Activated B cell treated with CpG ODN at 0.5 μM for 24 hours (primary cell): ENCODE data around the gene GAS6. TPM values are rescaled to one million over a fixed set of nuclear protein-coding genes. Genes with fewer than 3 reads are reported as not detected.

Experiments used
- ATAC-seq: fragments of 200-7000 bp; cut with Tn5 transposase; one replicate; pipeline ENCODE4 v1.10.0; 2021; ENCODE audit warnings: low read depth, mild to moderate bottlenecking, moderate library complexity
- CTCF ChIA-PET: fragments of 350-600 bp; sonication (Branson Sonifier 250); formaldehyde crosslinking; loops from one replicate; lab custom pipeline; 2021; ENCODE audit warnings: antibody characterized with exemption; lab: Charles Lee
- POLR2A ChIA-PET: fragments of 350-600 bp; sonication (Branson Sonifier 250); formaldehyde crosslinking; loops from one replicate; lab custom pipeline; 2021; ENCODE audit warnings: antibody characterized with exemption; lab: Charles Lee
- DNase-seq: peaks from one replicate; pipeline ENCODE4 v3.0.0; 2022
- H3K27ac Mint-ChIP-seq: one replicate; pipeline ENCODE4 v1.8.0; 2020; ENCODE audit warnings: mixed read lengths
- H3K27me3 Mint-ChIP-seq: one replicate; pipeline ENCODE4 v1.8.0; 2021; ENCODE audit warnings: mixed read lengths
- H3K36me3 Mint-ChIP-seq: one replicate; pipeline ENCODE4 v1.8.0; 2021; ENCODE audit warnings: low read depth, mixed read lengths
- H3K4me1 Mint-ChIP-seq: one replicate; pipeline ENCODE4 v1.8.0; 2021; ENCODE audit warnings: mixed read lengths
- H3K4me3 Mint-ChIP-seq: one replicate; pipeline ENCODE4 v1.8.0; 2020; ENCODE audit warnings: mild to moderate bottlenecking, mixed read lengths
- H3K9me3 Mint-ChIP-seq: one replicate; pipeline ENCODE4 v1.8.0; 2020; ENCODE audit warnings: mixed read lengths
- intact Hi-C: fragments of 100-400 bp; cut with micrococcal nuclease; formaldehyde crosslinking; loops from one replicate; pipeline ENCODE4 v1.15.1; 2024
- total RNA-seq: library from RNA; stranded (reverse); gene quantifications from 2 replicates; pipeline ENCODE4 v1.2.3, GENCODE V29; 2022
- TF ChIP-seq, protein P1 (sequence below): fragments of 200-600 bp; IDR thresholded peaks from one replicate; pipeline ENCODE4 v1.8.0; 2022; ENCODE audit warnings: antibody characterized with exemption, mild to moderate bottlenecking

The GAS6 gene
- total RNA-seq, 1 donor from 2014 or later, result 1.4 TPM

DNA sequence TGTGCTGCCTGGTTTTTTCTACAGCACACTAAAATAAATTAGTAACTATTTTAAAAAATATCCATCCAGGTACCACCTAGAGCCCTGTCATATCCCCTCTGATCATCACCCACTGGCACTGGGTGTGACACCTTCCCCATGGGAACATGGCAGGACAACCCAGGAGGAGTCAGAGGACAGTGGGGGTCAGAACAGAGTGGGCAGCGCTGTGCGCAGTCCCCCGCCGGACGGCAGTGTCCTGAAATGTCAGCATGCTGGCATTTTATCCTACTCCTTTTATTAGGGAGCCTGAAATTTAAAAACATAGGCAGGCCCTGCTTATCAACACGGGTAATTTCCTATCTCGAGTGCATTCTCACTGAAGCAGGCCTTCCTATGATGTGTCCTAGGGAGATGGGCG lies 42.1 kb upstream of the GAS6 start:
- Mint-ChIP-seq H3K36me3 (no peaks in the 10 kb centered on the region), H3K4me1 (peaks cover 7% of the 10 kb centered on the region), H3K27me3 (peaks cover 18% of the 10 kb centered on the region), H3K27ac (no peak overlapping the region), H3K4me3 (no peak overlapping the region), H3K9me3 (no peaks in the 10 kb centered on the region)
- CTCF ChIA-PET, result no interaction called here
- DNase-seq, result no peak
- ATAC-seq, result no peak
- TF ChIP-seq, protein P1, sequence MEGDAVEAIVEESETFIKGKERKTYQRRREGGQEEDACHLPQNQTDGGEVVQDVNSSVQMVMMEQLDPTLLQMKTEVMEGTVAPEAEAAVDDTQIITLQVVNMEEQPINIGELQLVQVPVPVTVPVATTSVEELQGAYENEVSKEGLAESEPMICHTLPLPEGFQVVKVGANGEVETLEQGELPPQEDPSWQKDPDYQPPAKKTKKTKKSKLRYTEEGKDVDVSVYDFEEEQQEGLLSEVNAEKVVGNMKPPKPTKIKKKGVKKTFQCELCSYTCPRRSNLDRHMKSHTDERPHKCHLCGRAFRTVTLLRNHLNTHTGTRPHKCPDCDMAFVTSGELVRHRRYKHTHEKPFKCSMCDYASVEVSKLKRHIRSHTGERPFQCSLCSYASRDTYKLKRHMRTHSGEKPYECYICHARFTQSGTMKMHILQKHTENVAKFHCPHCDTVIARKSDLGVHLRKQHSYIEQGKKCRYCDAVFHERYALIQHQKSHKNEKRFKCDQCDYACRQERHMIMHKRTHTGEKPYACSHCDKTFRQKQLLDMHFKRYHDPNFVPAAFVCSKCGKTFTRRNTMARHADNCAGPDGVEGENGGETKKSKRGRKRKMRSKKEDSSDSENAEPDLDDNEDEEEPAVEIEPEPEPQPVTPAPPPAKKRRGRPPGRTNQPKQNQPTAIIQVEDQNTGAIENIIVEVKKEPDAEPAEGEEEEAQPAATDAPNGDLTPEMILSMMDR, result no peak
- POLR2A ChIA-PET, result no interaction called here
- intact Hi-C loops, result no loop called here

DNA sequence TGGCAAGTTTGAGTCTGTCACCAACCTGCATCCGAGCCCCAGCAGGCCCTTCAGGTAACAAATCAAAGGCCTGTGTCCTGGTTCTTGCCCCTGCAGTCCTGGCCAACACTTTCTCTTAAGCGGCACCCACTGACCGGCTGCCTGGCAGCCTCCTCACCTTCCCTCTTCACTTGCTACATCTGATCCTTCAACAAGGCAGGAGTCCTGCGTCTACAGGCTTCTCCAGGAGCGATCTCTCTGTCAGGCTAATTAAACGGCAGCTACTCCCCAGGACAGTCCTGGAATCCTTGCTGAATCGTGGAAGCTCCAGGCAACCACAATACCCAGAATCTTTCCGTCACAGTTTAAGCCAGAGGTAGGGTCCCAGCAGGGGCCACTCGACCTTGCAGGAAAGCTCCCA lies 41.1 kb upstream of the GAS6 start:
- Mint-ChIP-seq H3K4me1 (peaks cover 7% of the 10 kb centered on the region), H3K27ac (no peak overlapping the region), H3K4me3 (no peak overlapping the region), H3K27me3 (peaks cover 20% of the 10 kb centered on the region), H3K9me3 (no peaks in the 10 kb centered on the region), H3K36me3 (no peaks in the 10 kb centered on the region)
- no peak for ATAC-seq
- no peak for DNase-seq
- ChIA-PET POLR2A (no interaction called here), CTCF (no interaction called here)
- TF ChIP-seq, protein P1, result no peak
- intact Hi-C loops, result no loop called here

DNA sequence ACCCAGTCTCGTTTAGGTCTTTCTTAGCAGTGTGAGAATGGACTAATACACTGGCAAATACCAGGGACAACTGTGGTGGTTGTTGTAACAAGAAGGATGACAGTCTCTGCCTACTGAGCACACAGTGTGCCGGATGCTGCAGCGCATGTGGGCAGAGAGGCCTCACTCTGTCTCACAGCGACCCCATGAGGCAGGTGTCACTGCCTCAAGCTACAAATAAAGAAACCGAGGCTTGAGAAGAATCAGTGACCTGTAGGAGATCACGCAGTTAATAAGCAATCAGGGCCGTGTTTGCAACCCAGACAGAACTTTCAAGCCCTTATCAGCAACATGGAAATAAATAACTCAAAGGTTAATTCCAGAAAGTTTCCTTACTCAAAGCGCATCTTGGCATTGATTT lies 40.5 kb upstream of the GAS6 start:
- POLR2A ChIA-PET, result no interaction called here
- H3K4me1 Mint-ChIP-seq, result peaks cover 7% of the 10 kb centered on the region
- DNase-seq, result no peak

DNA sequence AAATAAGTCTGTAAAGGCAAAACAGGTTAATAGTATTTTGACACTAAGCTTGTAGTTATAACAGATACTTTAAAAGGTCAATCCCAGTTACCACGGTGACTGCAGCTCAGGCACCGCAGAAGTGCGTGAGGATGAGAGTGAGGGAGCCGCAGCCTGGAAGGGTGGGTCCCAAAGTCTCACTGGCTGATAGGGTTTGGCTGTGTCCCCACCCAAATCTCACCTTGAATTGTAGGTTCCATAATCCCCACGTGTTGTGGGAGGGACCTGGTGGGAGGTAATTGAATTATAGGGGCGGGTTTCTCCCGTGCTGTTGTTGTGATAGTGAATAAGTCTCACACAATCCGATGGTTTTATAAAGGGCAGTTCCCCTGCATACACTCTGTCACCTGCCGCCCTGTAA lies 40.0 kb upstream of the GAS6 start:
- H3K9me3 Mint-ChIP-seq, result no peaks in the 10 kb centered on the region
- H3K27me3 Mint-ChIP-seq, result peaks cover 20% of the 10 kb centered on the region
- intact Hi-C loops, result no loop called here
- TF ChIP-seq, protein P1, result no peak
- no peaks in the 10 kb centered on the region for H3K36me3 Mint-ChIP-seq
- no peak overlapping the region for H3K27ac Mint-ChIP-seq
- H3K4me3 Mint-ChIP-seq, result no peak overlapping the region
- CTCF ChIA-PET, result no interaction called here
- H3K4me1 Mint-ChIP-seq, result peaks cover 7% of the 10 kb centered on the region
- no peak for DNase-seq
- POLR2A ChIA-PET, result no interaction called here
- ATAC-seq, result no peak

More for the DNA sequence above, 40.5 kb upstream of the GAS6 start:
- TF ChIP-seq, protein P1, result no peak
- Mint-ChIP-seq H3K27me3 (peaks cover 20% of the 10 kb centered on the region), H3K9me3 (no peaks in the 10 kb centered on the region), H3K4me3 (no peak overlapping the region), H3K27ac (no peak overlapping the region), H3K36me3 (no peaks in the 10 kb centered on the region)
- no peak for ATAC-seq
- intact Hi-C loops, result no loop called here
- CTCF ChIA-PET, result no interaction called here

DNA sequence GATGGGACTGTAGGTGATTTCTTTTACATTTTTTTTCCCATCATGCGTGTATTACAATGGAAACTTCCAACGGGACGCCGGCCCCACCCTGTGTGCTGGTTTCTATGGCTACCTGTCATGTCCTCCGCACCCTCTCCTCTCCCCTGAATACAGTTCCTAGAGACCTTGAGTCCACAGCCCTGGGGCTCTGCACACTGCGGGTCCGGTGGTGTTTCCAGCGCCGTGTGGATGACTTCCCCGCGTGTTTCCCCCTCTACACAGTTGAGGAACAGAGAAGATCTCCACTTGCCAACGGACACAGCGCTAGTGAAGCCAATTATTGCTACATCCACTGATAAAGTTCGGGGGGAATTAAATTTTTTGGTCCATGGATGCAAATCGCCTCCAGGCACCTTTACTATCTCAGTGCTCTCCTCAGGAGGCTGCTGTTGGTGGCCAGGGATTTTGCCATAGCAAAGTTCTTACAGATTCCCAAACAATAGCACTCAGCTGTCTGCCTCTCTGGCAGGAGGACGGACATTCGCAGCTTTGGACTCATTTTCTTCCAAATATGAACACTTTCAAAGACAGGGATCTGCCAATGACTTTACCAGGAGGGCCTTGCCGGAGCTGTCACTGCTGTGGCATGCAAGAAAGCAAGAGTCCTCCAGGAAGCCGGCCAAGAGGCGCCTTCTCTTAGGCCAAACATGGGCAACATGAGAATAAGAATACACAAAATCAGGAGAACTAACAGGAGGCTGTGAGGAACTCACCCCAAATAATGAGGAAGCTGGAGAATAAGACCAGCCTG lies 39.3 kb upstream of the GAS6 start:
- ChIA-PET CTCF (no interaction called here), POLR2A (no interaction called here)
- no peak for DNase-seq
- Mint-ChIP-seq H3K4me1 (peaks cover 2% of the 10 kb centered on the region), H3K27me3 (peaks cover 17% of the 10 kb centered on the region), H3K4me3 (no peak overlapping the region), H3K36me3 (no peaks in the 10 kb centered on the region), H3K27ac (no peak overlapping the region), H3K9me3 (no peaks in the 10 kb centered on the region)
- intact Hi-C loops, result no loop called here
- TF ChIP-seq, protein P1, result no peak
- ATAC-seq, result no peak
